ENCODE results near the gene XIRP1.

DNA sequence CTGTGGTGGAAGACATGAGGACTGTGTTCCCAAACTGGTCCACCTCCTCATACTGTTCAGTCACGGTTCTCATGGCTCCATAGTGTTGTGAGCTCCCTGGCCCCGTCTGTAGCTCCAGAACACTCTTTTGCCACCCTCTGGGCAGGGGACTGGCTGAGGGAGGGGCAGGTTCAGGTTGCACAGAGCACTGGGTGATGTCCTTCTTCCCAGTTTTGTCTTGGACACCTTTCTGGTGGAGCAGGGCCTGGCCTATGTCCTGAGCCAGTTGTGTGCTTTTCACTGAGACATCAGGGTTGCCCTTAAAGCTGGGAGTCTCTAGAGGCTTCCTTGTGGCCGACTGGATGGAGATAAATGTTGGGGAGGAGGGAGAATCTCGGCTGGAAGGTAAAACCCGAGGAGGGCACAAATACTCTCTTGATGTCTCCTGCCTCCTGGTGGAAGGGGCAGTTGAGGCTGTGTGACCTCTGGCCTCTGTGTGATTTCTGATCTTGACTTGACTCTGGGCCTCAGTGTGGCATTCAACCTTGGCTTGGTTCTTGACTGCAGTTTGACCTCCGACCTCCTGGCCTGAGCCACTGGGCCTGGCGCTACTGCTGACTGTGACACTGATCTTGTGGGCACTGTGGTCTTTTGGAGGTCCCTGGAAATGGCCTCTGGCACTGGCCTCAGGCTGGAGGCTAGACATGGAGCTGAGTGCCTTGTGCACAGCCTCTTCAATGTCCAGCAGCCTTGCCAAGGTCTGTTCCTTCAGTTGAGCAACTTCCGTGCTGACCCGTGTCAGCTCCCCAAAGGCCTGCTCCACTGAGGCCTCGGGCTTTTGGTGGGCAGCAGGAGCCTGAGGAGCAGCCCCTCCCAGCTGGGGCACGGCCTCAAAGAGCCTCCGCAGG lies 8.1 kb downstream of the XIRP1 start:
- no peak for TF ChIP-seq POLR2A (IDR thresholded peaks at IDR 0.05)
- TF ChIP-seq, protein P1, sequence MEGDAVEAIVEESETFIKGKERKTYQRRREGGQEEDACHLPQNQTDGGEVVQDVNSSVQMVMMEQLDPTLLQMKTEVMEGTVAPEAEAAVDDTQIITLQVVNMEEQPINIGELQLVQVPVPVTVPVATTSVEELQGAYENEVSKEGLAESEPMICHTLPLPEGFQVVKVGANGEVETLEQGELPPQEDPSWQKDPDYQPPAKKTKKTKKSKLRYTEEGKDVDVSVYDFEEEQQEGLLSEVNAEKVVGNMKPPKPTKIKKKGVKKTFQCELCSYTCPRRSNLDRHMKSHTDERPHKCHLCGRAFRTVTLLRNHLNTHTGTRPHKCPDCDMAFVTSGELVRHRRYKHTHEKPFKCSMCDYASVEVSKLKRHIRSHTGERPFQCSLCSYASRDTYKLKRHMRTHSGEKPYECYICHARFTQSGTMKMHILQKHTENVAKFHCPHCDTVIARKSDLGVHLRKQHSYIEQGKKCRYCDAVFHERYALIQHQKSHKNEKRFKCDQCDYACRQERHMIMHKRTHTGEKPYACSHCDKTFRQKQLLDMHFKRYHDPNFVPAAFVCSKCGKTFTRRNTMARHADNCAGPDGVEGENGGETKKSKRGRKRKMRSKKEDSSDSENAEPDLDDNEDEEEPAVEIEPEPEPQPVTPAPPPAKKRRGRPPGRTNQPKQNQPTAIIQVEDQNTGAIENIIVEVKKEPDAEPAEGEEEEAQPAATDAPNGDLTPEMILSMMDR (IDR thresholded peaks at IDR 0.05) = no peak
